Heart left ventricle (tissue), 16 donors: ENCODE data around the gene FAM53B. TPM values are rescaled to one million over a fixed set of nuclear protein-coding genes. Genes with fewer than 3 reads are reported as not detected.

Source experiments
- ATAC-seq, 4 donors: fragments of 200-7000 bp; cut with Tn5 transposase; one replicate each; pipeline ENCODE4 v1.9.1; 2020 to 2022; ENCODE audit warnings: moderate library complexity in 4 of 4, mild to moderate bottlenecking in 3 of 4, moderate number of reproducible peaks in 1 of 4
- DNase-seq, 5 donors: peaks; one replicate each; pipeline ENCODE4 v3.0.0-alpha.2; 2020
- H3K27ac ChIP-seq, 12 donors: fragments of 200-600 bp; sonication (generic) in 4 of 12; one replicate each; pipeline versions ENCODE4 v1.5.0 to v1.8.0; 2016 to 2022; ENCODE audit warnings: mild to moderate bottlenecking in 2 of 12
- H3K27me3 ChIP-seq, 9 donors: fragments of 200-600 bp; sonication (generic) in 2 of 9; one replicate each; pipeline versions ENCODE4 v1.5.1 to v1.8.0; 2016 to 2022; ENCODE audit warnings: mild to moderate bottlenecking in 3 of 9
- H3K36me3 ChIP-seq, 9 donors: fragments of 200-600 bp; sonication (generic) in 2 of 9; one replicate each; pipeline versions ENCODE4 v1.5.0 to v1.8.0; 2018 to 2022; ENCODE audit warnings: mild to moderate bottlenecking in 2 of 9
- H3K4me1 ChIP-seq, 12 donors: fragments of 200-600 bp; sonication (generic) in 4 of 12; one replicate each; pipeline versions ENCODE4 v1.5.0 to v1.8.0; 2016 to 2022; ENCODE audit warnings: mild to moderate bottlenecking in 3 of 12
- H3K4me3 ChIP-seq, 12 donors: fragments of 200-600 bp; sonication (generic) in 4 of 12; one replicate each; pipeline versions ENCODE4 v1.5.0 to v1.8.0; 2017 to 2022; ENCODE audit warnings: mild to moderate bottlenecking in 9 of 12, moderate library complexity in 4 of 12
- H3K9me3 ChIP-seq, 12 donors: fragments of 200-600 bp; sonication (generic) in 4 of 12; one replicate each; pipeline versions ENCODE4 v1.5.0 to v1.8.0; 2016 to 2022; ENCODE audit warnings: mild to moderate bottlenecking in 1 of 12
- POLR2A ChIP-seq, 2 donors: fragments of 450-650 bp; IDR thresholded peaks; one replicate each; pipeline ENCODE4 v1.6.1; 2017; ENCODE audit warnings: antibody characterized with exemption in 2 of 2, mild to moderate bottlenecking in 2 of 2, moderate library complexity in 2 of 2
- WGBS, 4 donors: extraction: QIAGEN DNeasy Blood & Tissue Kit in 2 of 4; methylation state at CpG; one replicate each; pipeline versions ENCODE4 v1.1.5 to v1.1.7; 2013 to 2018; 5-methylcytosine and 5-hydroxymethylcytosine counted together
- intact Hi-C, 10 donors: fragments of 100-400 bp; cut with DNase I; formaldehyde crosslinking; loops; one replicate each; pipeline versions ENCODE4 v1.11.1 to v1.14.2; 2022
- polyA plus RNA-seq, 2 donors: library from polyadenylated mRNA; stranded (reverse); fragments of 200-250 nt; gene quantifications; one replicate each; pipeline ENCODE4 v1.2.3, GENCODE V29; 2013
- total RNA-seq, 9 donors: library from RNA; depleted of rRNA in 2 of 9; stranded (reverse); fragments of >200 nt in 2 of 9; fragmentation: NEBNext Ultra II Directional in 3 of 9; extraction: Animal tissue kit (Norgen Biotek cat#: 25700) in 3 of 9; gene quantifications; one replicate each; pipeline versions ENCODE4 v1.1.0 to v1.2.4, GENCODE V29; 2016 to 2023
- TF ChIP-seq, protein P1 (sequence below), 12 donors: fragments of 200-600 bp; sonication (generic) in 4 of 12; IDR thresholded peaks; one replicate each; pipeline versions ENCODE4 v1.5.0 to v1.8.0; 2018 to 2022; ENCODE audit warnings: antibody characterized with exemption in 12 of 12, mild to moderate bottlenecking in 5 of 12
- donor health status: ischemic (EF 13 %, LVEDD 7.1; RV severe dilation, severe dysfunction).
- donor health status: healthy with polysubstance abuse.
- donor health status: DM: no; HTN: yes; CAD: no.
- donor health status: DM: no; HTN: no; CAD: no.
- donor health status: ischemic (EF 25% LVEDD 6.9; RV normal size, moderate dysfunction).
- donor health status: ischemic (EF 25% LVEDD 5.7; RV mildly dilated, moderate dysfunction).
- donor health status: healthy.
- donor health status: DM: yes; HTN: yes; CAD: no.
- donor health status: ischemic (EF 35%, LVEDD 5.7; RV mildly dilated, moderate dysfunction).
- donor health status: nonischemic (EF 11% LVEDD 7.7; RV severe dilation, severe dysfunction).
- donor health status: DM: yes; HTN: yes; CAD: no.
- donor health status: PGD.
- donor health status: ischemic (EF 29% LVEDD 5.4; RV normal size, mild dysfunction).
- donor health status: nonischemic (EF 23%, LVEDD 6.1; RV moderate dilation, normal function).

FAM53B gene
- total and polyA plus RNA-seq, 11 donors, result 23.7 to 57.7 (median 35.5) TPM

DNA sequence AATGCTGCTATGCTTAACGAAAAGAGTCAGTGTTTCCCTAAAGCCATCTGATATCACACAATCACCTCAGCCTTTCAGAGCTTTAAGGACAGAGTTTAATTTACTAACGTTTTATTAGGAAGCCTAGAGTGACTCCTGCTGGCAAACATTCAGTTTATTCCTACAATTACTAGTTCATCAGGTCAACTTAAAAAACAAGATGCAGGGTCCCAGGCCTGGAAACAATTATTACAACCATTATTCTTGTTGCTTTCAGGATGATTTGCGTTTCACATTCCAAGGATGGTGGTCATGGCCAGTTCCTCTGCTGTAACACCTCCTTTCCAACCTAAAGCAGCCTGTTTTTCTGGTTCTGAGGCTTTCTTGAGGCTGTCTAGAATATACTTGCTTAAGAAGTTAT, 1.5 kb upstream of the FAM53B start:
- H3K27me3 ChIP-seq, result no peaks in the 10 kb centered on the region
- H3K4me1 ChIP-seq, result peaks cover 12 to 46% (median 29%) of the 10 kb centered on the region in 12 donors
- H3K9me3 ChIP-seq, result no peaks in the 10 kb centered on the region
- no peak overlapping the region for H3K4me3 ChIP-seq
- intact Hi-C loops, result loop anchor here in 8 of 10 donors (1.0 to 5.0 kb wide), 6 partner anchors 123 to 215 kb away; no protein-coding TSS in a partner anchor
- no peak for TF ChIP-seq POLR2A (IDR thresholded peaks at IDR 0.05)
- TF ChIP-seq, protein P1, sequence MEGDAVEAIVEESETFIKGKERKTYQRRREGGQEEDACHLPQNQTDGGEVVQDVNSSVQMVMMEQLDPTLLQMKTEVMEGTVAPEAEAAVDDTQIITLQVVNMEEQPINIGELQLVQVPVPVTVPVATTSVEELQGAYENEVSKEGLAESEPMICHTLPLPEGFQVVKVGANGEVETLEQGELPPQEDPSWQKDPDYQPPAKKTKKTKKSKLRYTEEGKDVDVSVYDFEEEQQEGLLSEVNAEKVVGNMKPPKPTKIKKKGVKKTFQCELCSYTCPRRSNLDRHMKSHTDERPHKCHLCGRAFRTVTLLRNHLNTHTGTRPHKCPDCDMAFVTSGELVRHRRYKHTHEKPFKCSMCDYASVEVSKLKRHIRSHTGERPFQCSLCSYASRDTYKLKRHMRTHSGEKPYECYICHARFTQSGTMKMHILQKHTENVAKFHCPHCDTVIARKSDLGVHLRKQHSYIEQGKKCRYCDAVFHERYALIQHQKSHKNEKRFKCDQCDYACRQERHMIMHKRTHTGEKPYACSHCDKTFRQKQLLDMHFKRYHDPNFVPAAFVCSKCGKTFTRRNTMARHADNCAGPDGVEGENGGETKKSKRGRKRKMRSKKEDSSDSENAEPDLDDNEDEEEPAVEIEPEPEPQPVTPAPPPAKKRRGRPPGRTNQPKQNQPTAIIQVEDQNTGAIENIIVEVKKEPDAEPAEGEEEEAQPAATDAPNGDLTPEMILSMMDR (IDR thresholded peaks at IDR 0.05), result peak; percentile 11 to 64 (median 48)
- ATAC-seq (no peak), DNase-seq (no peak)
- WGBS, 4 donors, result 21 to 29% (median 23%) methylated on average over 3 of the region's 3 CpGs
- H3K27ac ChIP-seq, result peak overlapping the region in 4 of 12 donors; percentile 6 to 91 (median 85)
- peaks cover 0 to 22% (median 8%) of the 10 kb centered on the region in 9 donors for H3K36me3 ChIP-seq

DNA sequence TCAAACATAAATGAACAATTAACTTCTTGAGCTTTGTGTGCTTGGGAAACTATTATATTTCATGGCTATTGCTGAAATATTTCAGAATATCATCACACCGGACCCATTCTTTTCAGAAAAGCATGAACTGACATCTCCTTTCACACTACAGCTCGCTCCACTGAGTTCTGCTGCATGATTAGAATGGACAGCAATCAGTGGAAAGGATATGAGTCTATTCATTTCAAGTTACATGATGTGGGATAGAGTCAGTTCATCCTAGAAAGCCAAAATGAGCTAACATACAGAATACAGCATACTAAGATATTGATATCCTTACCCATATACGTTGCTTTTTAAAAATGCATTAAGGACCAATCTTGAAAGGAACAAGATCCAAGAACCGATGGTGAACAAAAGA, 1.1 kb upstream of the FAM53B start:
- TF ChIP-seq POLR2A (IDR thresholded peaks at IDR 0.05), result no peak
- TF ChIP-seq, protein P1 (IDR thresholded peaks at IDR 0.05), result no peak
- ATAC-seq (no peak), DNase-seq (no peak)
- H3K4me3 ChIP-seq, result peak overlapping the region in 1 of 12 donors; percentile 75
- intact Hi-C loops, result loop anchor here in 5 of 10 donors (1.0 to 5.0 kb wide), 4 partner anchors 122 to 213 kb away; no protein-coding TSS in a partner anchor
- H3K36me3 ChIP-seq, result peaks cover 0 to 17% (median 8%) of the 10 kb centered on the region in 9 donors
- H3K4me1 ChIP-seq, result peaks cover 15 to 51% (median 33%) of the 10 kb centered on the region in 12 donors
- WGBS, 4 donors, result 69 to 74% (median 71%) methylated on average over 4 of the region's 4 CpGs
- H3K27ac ChIP-seq, result peak overlapping the region in 10 of 12 donors; percentile 75 to 95 (median 84)
- no peaks in the 10 kb centered on the region for H3K9me3 ChIP-seq
- H3K27me3 ChIP-seq, result no peaks in the 10 kb centered on the region

DNA sequence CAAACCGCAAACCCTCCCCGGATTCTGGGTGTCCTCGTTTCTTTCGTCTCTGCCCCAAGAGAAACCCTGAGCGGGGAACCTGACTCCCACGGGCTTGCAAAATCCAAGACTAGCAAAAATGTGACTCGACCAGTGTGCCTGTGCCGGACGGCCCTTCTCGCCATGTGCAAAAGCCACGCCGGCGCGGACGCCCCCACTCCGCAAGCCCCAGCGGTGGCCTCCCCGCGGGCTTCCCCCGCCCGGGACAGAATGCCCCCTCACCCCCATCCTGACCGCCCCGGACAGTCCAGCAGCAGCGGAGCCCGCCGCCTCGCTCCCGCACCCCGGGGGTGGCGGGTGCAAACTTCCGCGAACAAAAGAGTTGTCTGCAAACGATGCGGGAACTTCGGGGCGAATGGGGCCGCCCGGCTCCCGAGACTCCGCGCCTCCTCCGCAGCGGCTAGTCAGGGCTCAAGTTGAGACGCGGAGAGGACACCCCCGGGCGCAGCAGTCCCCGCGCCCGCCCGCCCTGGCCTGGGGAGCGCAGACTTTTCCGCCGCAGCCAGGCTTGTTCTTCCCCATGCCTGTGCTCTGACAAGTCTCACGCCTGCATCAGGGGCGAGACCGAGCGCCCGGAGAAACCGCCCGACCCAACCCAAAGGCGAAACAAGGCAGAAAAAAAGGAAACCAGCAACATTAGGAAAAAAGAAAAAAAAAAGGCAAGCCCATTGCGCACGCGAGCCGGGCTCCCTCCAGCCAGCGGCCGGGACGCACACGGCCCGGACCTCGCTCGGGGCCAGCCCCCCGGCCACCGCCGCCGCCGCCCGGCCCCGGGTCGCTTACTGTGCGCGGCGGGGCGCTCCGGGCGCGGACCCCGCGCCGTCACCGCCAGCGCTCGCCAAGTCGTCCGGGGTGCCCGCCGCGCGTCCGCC, 732 bp downstream of the FAM53B start:
- H3K27ac ChIP-seq, result peak overlapping the region; percentile 58 to 95 (median 84)
- ATAC-seq, result peak in 2 of 4 donors; percentile 17 to 19
- H3K4me1 ChIP-seq, result peaks cover 23 to 60% (median 49%) of the 10 kb centered on the region in 12 donors
- H3K4me3 ChIP-seq, result peak overlapping the region; percentile 62 to 89 (median 75)
- H3K27me3 ChIP-seq, result no peaks in the 10 kb centered on the region
- H3K36me3 ChIP-seq, result peaks cover 0 to 14% (median 8%) of the 10 kb centered on the region in 9 donors
- TF ChIP-seq POLR2A (IDR thresholded peaks at IDR 0.05), result no peak
- TF ChIP-seq, protein P1 (IDR thresholded peaks at IDR 0.05), result peak in 1 of 12 donors; percentile 7
- peak in 2 of 5 donors; percentile 48 to 84 for DNase-seq
- intact Hi-C loops, result loop anchor here (1.0 to 5.0 kb wide), 14 partner anchors 36 to 326 kb away; partner anchors contain the start of gene OAT (in 1 of the 10)
- H3K9me3 ChIP-seq, result no peaks in the 10 kb centered on the region
- WGBS, 4 donors, result 0 to 1% (median 0%) methylated on average over 67 to 101 of the region's 101 CpGs
